RWPE2 (cell line): Measurements from ENCODE around the gene TARM1.

Source experiments
- ATAC-seq: fragments of 200-7000 bp; cut with Tn5 transposase; 3 replicates; pipeline ENCODE4 v1.9.1; 2021; ENCODE audit warnings: low read depth
- DNase-seq: peaks from one replicate; pipeline ENCODE4 v3.0.0-alpha.2; 2020; ENCODE audit warnings: low spot score
- H3K27ac ChIP-seq: fragments of 450-650 bp; 2 replicates; pipeline ENCODE4 v1.5.1; 2017; ENCODE audit warnings: mild to moderate bottlenecking; ENCODE audit not compliant: poor library complexity, severe bottlenecking
- H3K27me3 ChIP-seq: fragments of 250-450 bp; sonication (Bioruptor Pico); 2 replicates; pipeline ENCODE4 v1.5.1; 2021; ENCODE audit warnings: mild to moderate bottlenecking, moderate library complexity; ENCODE audit not compliant: insufficient read depth, poor library complexity, severe bottlenecking
- H3K36me3 ChIP-seq: fragments of 250-450 bp; sonication (Bioruptor Pico); 2 replicates; pipeline ENCODE4 v1.5.1; 2020; ENCODE audit warnings: low read depth, mild to moderate bottlenecking, moderate library complexity
- H3K4me1 ChIP-seq: fragments of 250-450 bp; sonication (Bioruptor Pico); 2 replicates; pipeline ENCODE4 v1.5.1; 2021; ENCODE audit warnings: mild to moderate bottlenecking, moderate library complexity; ENCODE audit not compliant: insufficient read depth, poor library complexity, severe bottlenecking
- H3K4me3 ChIP-seq: fragments of 250-450 bp; sonication (Bioruptor Pico); 2 replicates; pipeline ENCODE4 v1.5.1; 2021; ENCODE audit warnings: mild to moderate bottlenecking, moderate library complexity; ENCODE audit not compliant: severe bottlenecking
- H3K9me3 ChIP-seq: fragments of 250-450 bp; sonication (Bioruptor Pico); 2 replicates; pipeline ENCODE4 v1.5.1; 2021; ENCODE audit warnings: mild to moderate bottlenecking, moderate library complexity; ENCODE audit not compliant: severe bottlenecking
- CTCF ChIP-seq: fragments of 450-650 bp; IDR thresholded peaks from one replicate; pipeline ENCODE4 v1.5.1; 2017; ENCODE audit warnings: mild to moderate bottlenecking, moderate library complexity; ENCODE audit not compliant: poor library complexity, severe bottlenecking

TARM1 gene

GRCh38 chr19:54063350-54064116, 17.6 kb downstream of the TARM1 start, which contains the start of gene VSTM1:
Gene VSTM1 (minus strand): TSS chr19:54063897. CDS start chr19:54063777, 120 bp downstream.
- Histone ChIP-seq H3K4me3 (no peak within 1 kb of the TSS), H3K4me1 (no peaks in the 10 kb centered on the region), H3K27me3 (no peaks in the 10 kb centered on the region), H3K36me3 (no peaks in the 10 kb centered on the region), H3K9me3 (no peaks in the 10 kb centered on the region), H3K27ac (no peak within 1 kb of the TSS)
- TF ChIP-seq CTCF = no peak
- no peak for ATAC-seq
- no peak for DNase-seq

- Histone ChIP-seq H3K27ac (no peak overlapping the region), H3K27me3 (no peaks in the 10 kb centered on the region), H3K4me1 (no peaks in the 10 kb centered on the region), H3K36me3 (no peaks in the 10 kb centered on the region), H3K9me3 (no peaks in the 10 kb centered on the region), H3K4me3 (no peak overlapping the region)
- no peak for TF ChIP-seq CTCF
- no peak for ATAC-seq
- no peak for DNase-seq
Measured at GRCh38 chr19:54062643-54063042, 18.5 kb downstream of the TARM1 start.

- DNase-seq = no peak
Measured at GRCh38 chr19:54047616-54048015, 33.5 kb downstream of the TARM1 start.

GRCh38 chr19:54045771-54046170, 35.4 kb downstream of the TARM1 start:
- no peak for ATAC-seq
- Histone ChIP-seq H3K27me3 (peaks cover 4% of the 10 kb centered on the region), H3K27ac (no peak overlapping the region), H3K36me3 (no peaks in the 10 kb centered on the region), H3K4me1 (peaks cover 11% of the 10 kb centered on the region), H3K9me3 (no peaks in the 10 kb centered on the region), H3K4me3 (no peak overlapping the region)
- no peak for TF ChIP-seq CTCF
- no peak for DNase-seq

More at GRCh38 chr19:54047616-54048015, 33.5 kb downstream of the TARM1 start:
- Histone ChIP-seq H3K36me3 (no peaks in the 10 kb centered on the region), H3K4me1 (no peaks in the 10 kb centered on the region), H3K9me3 (no peaks in the 10 kb centered on the region), H3K27me3 (peaks cover 4% of the 10 kb centered on the region), H3K4me3 (no peak overlapping the region), H3K27ac (no peak overlapping the region)
- no peak for TF ChIP-seq CTCF
- no peak for ATAC-seq

DNA sequence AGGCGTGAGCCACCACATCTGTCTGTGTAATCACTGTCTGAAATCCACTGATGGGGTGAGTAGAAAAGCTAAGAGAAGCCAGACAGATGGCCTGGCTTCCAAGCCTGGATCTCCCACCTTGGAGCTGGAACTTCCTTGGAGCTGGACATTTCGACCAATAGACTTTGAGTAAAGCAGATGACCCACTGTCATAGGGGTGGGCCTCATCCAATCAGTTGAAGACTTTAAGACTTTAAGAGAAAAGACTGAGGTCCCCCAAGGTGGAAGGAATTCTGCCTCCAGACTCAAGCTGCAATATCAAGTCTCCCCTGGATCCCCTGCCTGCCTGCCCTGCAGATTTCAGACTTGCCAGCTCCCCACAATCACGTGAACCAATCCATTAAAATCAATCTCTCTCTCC, 38.2 kb downstream of the TARM1 start:
- no peak for ATAC-seq
- H3K4me1 ChIP-seq = peaks cover 11% of the 10 kb centered on the region
- no peak for DNase-seq
- peak overlapping the region; percentile 60 for H3K27ac ChIP-seq
- H3K36me3 ChIP-seq = no peaks in the 10 kb centered on the region
- peaks cover 4% of the 10 kb centered on the region for H3K27me3 ChIP-seq
- H3K9me3 ChIP-seq = no peaks in the 10 kb centered on the region
- no peak for TF ChIP-seq CTCF
- H3K4me3 ChIP-seq = no peak overlapping the region
